ENCODE measurements around the gene RBM17.

DNA sequence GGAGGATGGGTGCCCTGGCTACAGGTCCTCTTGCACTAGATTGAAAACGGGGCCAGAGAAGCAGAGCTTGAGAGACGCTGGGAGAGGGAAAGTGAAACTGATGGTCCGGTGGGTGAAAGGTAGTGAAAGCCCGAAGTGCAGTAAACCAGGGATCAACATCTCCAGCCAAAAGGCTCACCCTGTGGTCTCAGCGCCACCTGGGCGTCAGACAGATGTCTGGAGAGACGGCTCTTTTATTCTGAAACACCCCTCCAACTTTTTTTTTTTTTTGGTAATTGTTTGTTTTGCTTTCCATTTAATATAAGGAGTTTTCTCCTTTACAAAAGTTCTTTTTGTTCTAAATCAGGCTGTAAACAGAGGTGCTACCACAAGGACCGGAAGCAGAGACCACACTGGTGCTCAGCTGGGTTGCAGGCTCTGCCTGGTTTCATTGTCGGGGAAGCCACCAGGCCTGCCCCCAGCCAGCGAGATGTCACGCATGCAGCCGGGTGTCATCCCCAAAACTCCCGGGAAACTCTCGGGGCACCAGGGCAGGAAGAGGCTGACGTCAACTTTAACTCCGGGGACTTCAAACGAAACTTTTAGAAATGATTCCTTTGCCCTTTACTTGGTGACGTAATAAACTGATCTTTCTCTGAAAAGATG is 37.9 kb upstream of the RBM17 start:
- TF ChIP-seq, protein P1, sequence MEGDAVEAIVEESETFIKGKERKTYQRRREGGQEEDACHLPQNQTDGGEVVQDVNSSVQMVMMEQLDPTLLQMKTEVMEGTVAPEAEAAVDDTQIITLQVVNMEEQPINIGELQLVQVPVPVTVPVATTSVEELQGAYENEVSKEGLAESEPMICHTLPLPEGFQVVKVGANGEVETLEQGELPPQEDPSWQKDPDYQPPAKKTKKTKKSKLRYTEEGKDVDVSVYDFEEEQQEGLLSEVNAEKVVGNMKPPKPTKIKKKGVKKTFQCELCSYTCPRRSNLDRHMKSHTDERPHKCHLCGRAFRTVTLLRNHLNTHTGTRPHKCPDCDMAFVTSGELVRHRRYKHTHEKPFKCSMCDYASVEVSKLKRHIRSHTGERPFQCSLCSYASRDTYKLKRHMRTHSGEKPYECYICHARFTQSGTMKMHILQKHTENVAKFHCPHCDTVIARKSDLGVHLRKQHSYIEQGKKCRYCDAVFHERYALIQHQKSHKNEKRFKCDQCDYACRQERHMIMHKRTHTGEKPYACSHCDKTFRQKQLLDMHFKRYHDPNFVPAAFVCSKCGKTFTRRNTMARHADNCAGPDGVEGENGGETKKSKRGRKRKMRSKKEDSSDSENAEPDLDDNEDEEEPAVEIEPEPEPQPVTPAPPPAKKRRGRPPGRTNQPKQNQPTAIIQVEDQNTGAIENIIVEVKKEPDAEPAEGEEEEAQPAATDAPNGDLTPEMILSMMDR (IDR thresholded peaks at IDR 0.05): peak in 4 of 7 experiments; percentile 24 to 41 (median 30)
- TF ChIP-seq POLR2A (IDR thresholded peaks at IDR 0.05): no peak
